HCT116 (cell line): ENCODE measurements around the gene EIF4EBP3. TPM values are rescaled to one million over a fixed set of nuclear protein-coding genes. Genes with fewer than 3 reads are reported as not detected.

ENCODE experiments used
- ATAC-seq: fragments of 200-7000 bp; cut with Tn5 transposase; 2 replicates; pipeline ENCODE4 v1.9.1; 2020; ENCODE audit warnings: mild to moderate bottlenecking, moderate library complexity
- BruUV-seq: library from RNA; stranded (reverse); fragments of 400-500 nt; replicated peaks from 2 replicates; lab custom pipeline; 2021; lab: Mats Ljungman, UMichigan
- CTCF ChIA-PET: fragments of 300-600 bp; sonication (Branson Sonifier 250); formaldehyde crosslinking; loops from one replicate; lab custom pipeline; 2021; ENCODE audit warnings: antibody characterized with exemption; lab: Charles Lee
- POLR2A ChIA-PET: fragments of 300-600, 350-600 bp; sonication (Branson Sonifier 250); formaldehyde crosslinking; loops from one replicate; lab custom pipeline; 2021; ENCODE audit warnings: antibody characterized with exemption; lab: Charles Lee
- RAD21 ChIA-PET, 2 experiments: fragments of 300-600 bp; sonication (Branson Sonifier 250); formaldehyde crosslinking; loops; one replicate each; lab custom pipeline; 2023; ENCODE audit warnings: low total read pairs in 2 of 2; ENCODE audit not compliant: uncharacterized antibody in 2 of 2, unreplicated experiment in 2 of 2, low non-redundant PET in 1 of 2; lab: Charles Lee
- DNase-seq: peaks from one replicate; pipeline ENCODE4 v3.0.0-alpha.2; 2010; ENCODE audit warnings: low read depth, low spot score
- H2AFZ ChIP-seq: fragments of 200-600 bp; shearing (Covaris generic), sonication (generic); 2 replicates; pipeline ENCODE4 v1.6.1; 2017; ENCODE audit warnings: low read depth, mixed run types, mixed read lengths, antibody characterized with exemption, low read length; ENCODE audit not compliant: poor library complexity, severe bottlenecking
- H3K27ac ChIP-seq: 2 replicates; pipeline ENCODE4 v1.5.1; 2012; ENCODE audit warnings: low read depth, low read length
- H3K27me3 ChIP-seq: fragments of 200-600 bp; sonication (generic); 2 replicates; pipeline ENCODE4 v1.6.1; 2016; ENCODE audit warnings: mixed run types, low read length, mixed read lengths; ENCODE audit not compliant: insufficient read depth
- H3K36me3 ChIP-seq, 2 experiments: fragments of 200-500 bp in 1 of 2; fragments of 200-600 bp in 1 of 2; sonication (Bioruptor generic) in 1 of 2; sonication (generic) in 1 of 2; 2 replicates each; pipeline versions ENCODE4 v1.5.1 to v1.6.1; 2014 to 2016; ENCODE audit warnings: low read length in 2 of 2, inconsistent platforms in 1 of 2, mixed read lengths in 1 of 2, mixed run types in 1 of 2; ENCODE audit not compliant: insufficient read depth in 2 of 2, control insufficient read depth in 1 of 2
- H3K4me1 ChIP-seq, 2 experiments: fragments of 200-600 bp in 1 of 2; sonication (generic) in 1 of 2; 2 replicates each; pipeline versions ENCODE4 v1.5.1 to v1.6.1; 2012 to 2017; ENCODE audit warnings: low read length in 2 of 2, inconsistent platforms in 1 of 2, mild to moderate bottlenecking in 1 of 2, mixed read lengths in 1 of 2, mixed run types in 1 of 2, moderate library complexity in 1 of 2; ENCODE audit not compliant: insufficient read depth in 2 of 2, control insufficient read depth in 1 of 2
- H3K4me2 ChIP-seq: fragments of 200-600 bp; sonication (generic); 2 replicates; pipeline ENCODE4 v1.6.1; 2017; ENCODE audit warnings: mixed run types, low read length, mixed read lengths
- H3K4me3 ChIP-seq, 2 experiments: fragments of 200-600 bp in 1 of 2; sonication (generic) in 1 of 2; replicated peaks in 1 of 2; 2 replicates each; pipeline ENCODE4 v1.5.1; 2011 to 2016; ENCODE audit warnings: low read length in 2 of 2, control low read depth in 1 of 2, low read depth in 1 of 2, mild to moderate bottlenecking in 1 of 2, mixed read lengths in 1 of 2, mixed run types in 1 of 2
- H3K79me2 ChIP-seq: fragments of 200-600 bp; sonication (generic); 2 replicates; pipeline ENCODE4 v1.6.1; 2017; ENCODE audit warnings: mild to moderate bottlenecking, mixed run types, low read length, moderate library complexity, mixed read lengths; ENCODE audit not compliant: insufficient read depth
- H3K9ac ChIP-seq: fragments of 200-600 bp; sonication (generic); 2 replicates; pipeline ENCODE4 v1.6.1; 2016; ENCODE audit warnings: low read length, mixed read lengths
- H3K9me2 ChIP-seq: fragments of 200-600 bp; sonication (generic), shearing (Covaris generic); 2 replicates; pipeline ENCODE4 v1.6.1; 2017; ENCODE audit warnings: mixed run types, mild to moderate bottlenecking, moderate library complexity; ENCODE audit not compliant: insufficient read depth
- H3K9me3 ChIP-seq, 2 experiments: fragments of 200-500 bp in 1 of 2; fragments of 200-600 bp in 1 of 2; sonication (Bioruptor generic) in 1 of 2; sonication (generic) in 1 of 2; 2 replicates each; pipeline ENCODE4 v1.6.1; 2014 to 2017; ENCODE audit warnings: low read length in 2 of 2, mixed read lengths in 2 of 2, inconsistent platforms in 1 of 2, low read depth in 1 of 2, mild to moderate bottlenecking in 1 of 2, mixed run types in 1 of 2, moderate library complexity in 1 of 2; ENCODE audit not compliant: control insufficient read depth in 1 of 2, insufficient read depth in 1 of 2
- H4K20me1 ChIP-seq: fragments of 200-600 bp; sonication (generic), shearing (Covaris generic); 2 replicates; pipeline ENCODE4 v1.6.1; 2017; ENCODE audit warnings: mixed run types, mild to moderate bottlenecking, moderate library complexity; ENCODE audit not compliant: insufficient read depth
- CBX3 ChIP-seq: IDR thresholded peaks from 2 replicates; pipeline ENCODE4 v1.6.1; 2012; ENCODE audit warnings: low read depth
- CEBPB ChIP-seq: IDR thresholded peaks from 2 replicates; pipeline ENCODE4 v1.6.1; 2012; ENCODE audit warnings: low read depth
- EGR1 ChIP-seq: IDR thresholded peaks from 2 replicates; pipeline ENCODE4 v1.6.1; 2012; ENCODE audit warnings: low read depth
- POLR2A ChIP-seq: IDR thresholded peaks from 2 replicates; pipeline ENCODE4 v1.7.0; 2011; ENCODE audit warnings: borderline replicate concordance; ENCODE audit not compliant: insufficient read depth, insufficient read length; ENCODE audit errors: extremely low read depth
- RAD21 ChIP-seq: IDR thresholded peaks from 2 replicates; pipeline ENCODE4 v1.6.1; 2012; ENCODE audit warnings: low read depth, mild to moderate bottlenecking
- TCF7L2 ChIP-seq: IDR thresholded peaks from 2 replicates; pipeline ENCODE4 v1.7.0; 2011; ENCODE audit warnings: borderline replicate concordance, inconsistent platforms; ENCODE audit not compliant: insufficient read depth, insufficient read length; ENCODE audit errors: extremely low read depth
- YY1 ChIP-seq: IDR thresholded peaks from 2 replicates; pipeline ENCODE4 v1.6.1; 2011; ENCODE audit warnings: low read length, low read depth, moderate library complexity, mild to moderate bottlenecking; ENCODE audit not compliant: insufficient replicate concordance; ENCODE audit errors: extremely low read depth
- ZFX ChIP-seq: fragments of 450-650 bp; IDR thresholded peaks from 2 replicates; pipeline ENCODE4 v1.6.1; 2017
- intact Hi-C: fragments of 100-400 bp; cut with micrococcal nuclease; formaldehyde crosslinking; loops from 2 replicates; pipeline ENCODE4 v1.10.0; 2022
- total RNA-seq: library from RNA; stranded (reverse); gene quantifications from one replicate; pipeline ENCODE4 v1.2.1, GENCODE V29; 2021; ENCODE audit not compliant: unreplicated experiment
- TF ChIP-seq, protein P1 (sequence below): IDR thresholded peaks from 2 replicates; pipeline ENCODE4 v1.6.1; 2012; ENCODE audit warnings: low read depth
- TF ChIP-seq, protein P2 (sequence below): IDR thresholded peaks from 2 replicates; pipeline ENCODE4 v1.6.1; 2011; ENCODE audit warnings: mild to moderate bottlenecking, low read length, moderate library complexity; ENCODE audit not compliant: insufficient replicate concordance; ENCODE audit errors: extremely low read depth

The EIF4EBP3 gene
- total RNA-seq, 1 experiment from 2014 or later = 6.0 TPM

DNA sequence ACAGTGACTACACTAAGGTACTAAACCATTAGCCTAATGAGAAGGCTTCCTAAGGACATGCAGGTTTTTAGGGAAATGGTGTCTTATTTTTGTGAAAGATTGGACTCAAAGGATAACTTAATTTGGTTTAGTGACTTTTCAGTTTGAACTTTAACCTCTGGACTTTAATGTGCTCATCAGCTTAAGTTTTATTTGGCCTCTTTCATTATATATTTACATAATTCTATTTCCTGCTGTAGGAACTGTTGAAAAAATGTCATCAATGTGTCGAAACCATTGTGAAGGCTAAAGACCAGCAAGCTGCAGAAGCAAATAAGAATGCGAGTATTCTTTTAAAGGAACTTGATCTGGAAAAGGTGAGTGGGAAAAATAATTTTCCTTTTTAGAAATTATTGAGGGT, 34.3 kb upstream of the EIF4EBP3 start:
- CTCF ChIA-PET = no interaction called here
- TF ChIP-seq RAD21 = no peak
- TF ChIP-seq, protein P1, sequence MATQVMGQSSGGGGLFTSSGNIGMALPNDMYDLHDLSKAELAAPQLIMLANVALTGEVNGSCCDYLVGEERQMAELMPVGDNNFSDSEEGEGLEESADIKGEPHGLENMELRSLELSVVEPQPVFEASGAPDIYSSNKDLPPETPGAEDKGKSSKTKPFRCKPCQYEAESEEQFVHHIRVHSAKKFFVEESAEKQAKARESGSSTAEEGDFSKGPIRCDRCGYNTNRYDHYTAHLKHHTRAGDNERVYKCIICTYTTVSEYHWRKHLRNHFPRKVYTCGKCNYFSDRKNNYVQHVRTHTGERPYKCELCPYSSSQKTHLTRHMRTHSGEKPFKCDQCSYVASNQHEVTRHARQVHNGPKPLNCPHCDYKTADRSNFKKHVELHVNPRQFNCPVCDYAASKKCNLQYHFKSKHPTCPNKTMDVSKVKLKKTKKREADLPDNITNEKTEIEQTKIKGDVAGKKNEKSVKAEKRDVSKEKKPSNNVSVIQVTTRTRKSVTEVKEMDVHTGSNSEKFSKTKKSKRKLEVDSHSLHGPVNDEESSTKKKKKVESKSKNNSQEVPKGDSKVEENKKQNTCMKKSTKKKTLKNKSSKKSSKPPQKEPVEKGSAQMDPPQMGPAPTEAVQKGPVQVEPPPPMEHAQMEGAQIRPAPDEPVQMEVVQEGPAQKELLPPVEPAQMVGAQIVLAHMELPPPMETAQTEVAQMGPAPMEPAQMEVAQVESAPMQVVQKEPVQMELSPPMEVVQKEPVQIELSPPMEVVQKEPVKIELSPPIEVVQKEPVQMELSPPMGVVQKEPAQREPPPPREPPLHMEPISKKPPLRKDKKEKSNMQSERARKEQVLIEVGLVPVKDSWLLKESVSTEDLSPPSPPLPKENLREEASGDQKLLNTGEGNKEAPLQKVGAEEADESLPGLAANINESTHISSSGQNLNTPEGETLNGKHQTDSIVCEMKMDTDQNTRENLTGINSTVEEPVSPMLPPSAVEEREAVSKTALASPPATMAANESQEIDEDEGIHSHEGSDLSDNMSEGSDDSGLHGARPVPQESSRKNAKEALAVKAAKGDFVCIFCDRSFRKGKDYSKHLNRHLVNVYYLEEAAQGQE = no peak
- no peak for TF ChIP-seq YY1
- TF ChIP-seq EGR1 = no peak
- no peak for TF ChIP-seq CBX3

DNA sequence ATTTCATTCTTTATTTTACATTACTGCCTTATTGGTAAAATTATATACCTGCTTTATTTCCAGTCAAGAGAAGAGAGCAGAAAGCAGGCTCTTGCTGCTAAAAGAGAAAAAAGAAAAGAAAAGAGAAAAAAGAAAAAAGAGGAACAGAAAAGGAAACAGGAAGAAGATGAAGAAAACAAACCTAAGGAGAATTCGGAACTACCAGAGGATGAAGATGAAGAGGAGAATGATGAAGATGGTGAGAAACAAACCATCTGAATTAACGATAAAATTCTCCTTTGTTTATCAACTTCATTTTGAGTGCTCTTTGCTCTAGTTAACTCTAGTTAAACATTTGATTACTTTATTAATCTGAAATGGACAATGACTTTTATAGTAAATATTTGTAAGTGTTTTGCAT, 23.5 kb upstream of the EIF4EBP3 start:
- H3K9me3 ChIP-seq = no peaks in the 10 kb centered on the region
- H3K4me3 ChIP-seq = no peak overlapping the region
- peaks cover 28 to 37% of the 10 kb centered on the region in 2 experiments for H3K36me3 ChIP-seq
- intact Hi-C loops = no loop called here
- H3K79me2 ChIP-seq = no peaks in the 10 kb centered on the region
- ATAC-seq (no peak), DNase-seq (no peak)
- RAD21 ChIA-PET = no interaction called here
- no TSS peak for BruUV-seq
- H3K9ac ChIP-seq = no peak overlapping the region
- CTCF ChIA-PET = no interaction called here
- H3K9me2 ChIP-seq = no peaks in the 10 kb centered on the region
- H3K27ac ChIP-seq = no peak overlapping the region
- no peaks in the 10 kb centered on the region for H4K20me1 ChIP-seq
- POLR2A ChIA-PET = no interaction called here
- no peak overlapping the region for H2AFZ ChIP-seq
- H3K4me2 ChIP-seq = no peak overlapping the region
- H3K4me1 ChIP-seq = no peaks in the 10 kb centered on the region
- no peaks in the 10 kb centered on the region for H3K27me3 ChIP-seq
- TF ChIP-seq, protein P2, sequence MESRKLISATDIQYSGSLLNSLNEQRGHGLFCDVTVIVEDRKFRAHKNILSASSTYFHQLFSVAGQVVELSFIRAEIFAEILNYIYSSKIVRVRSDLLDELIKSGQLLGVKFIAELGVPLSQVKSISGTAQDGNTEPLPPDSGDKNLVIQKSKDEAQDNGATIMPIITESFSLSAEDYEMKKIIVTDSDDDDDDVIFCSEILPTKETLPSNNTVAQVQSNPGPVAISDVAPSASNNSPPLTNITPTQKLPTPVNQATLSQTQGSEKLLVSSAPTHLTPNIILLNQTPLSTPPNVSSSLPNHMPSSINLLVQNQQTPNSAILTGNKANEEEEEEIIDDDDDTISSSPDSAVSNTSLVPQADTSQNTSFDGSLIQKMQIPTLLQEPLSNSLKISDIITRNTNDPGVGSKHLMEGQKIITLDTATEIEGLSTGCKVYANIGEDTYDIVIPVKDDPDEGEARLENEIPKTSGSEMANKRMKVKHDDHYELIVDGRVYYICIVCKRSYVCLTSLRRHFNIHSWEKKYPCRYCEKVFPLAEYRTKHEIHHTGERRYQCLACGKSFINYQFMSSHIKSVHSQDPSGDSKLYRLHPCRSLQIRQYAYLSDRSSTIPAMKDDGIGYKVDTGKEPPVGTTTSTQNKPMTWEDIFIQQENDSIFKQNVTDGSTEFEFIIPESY = no peak
- no peak for TF ChIP-seq EGR1
- no peak for TF ChIP-seq ZFX
- no peak for TF ChIP-seq TCF7L2
- TF ChIP-seq RAD21 = no peak
- no peak for TF ChIP-seq POLR2A
- TF ChIP-seq, protein P1 = no peak
- no peak for TF ChIP-seq CEBPB

More for the DNA sequence above, 34.3 kb upstream of the EIF4EBP3 start:
- Histone ChIP-seq H3K27ac (no peak overlapping the region), H3K9me2 (no peaks in the 10 kb centered on the region), H3K27me3 (no peaks in the 10 kb centered on the region), H3K4me3 (no peak overlapping the region), H3K9ac (no peak overlapping the region), H3K36me3 (peaks cover 18 to 33% of the 10 kb centered on the region in 2 experiments; a peak in 3 of 4 replicates), H3K9me3 (no peaks in the 10 kb centered on the region), H3K4me2 (no peak overlapping the region), H3K4me1 (no peaks in the 10 kb centered on the region), H3K79me2 (no peaks in the 10 kb centered on the region), H2AFZ (no peak overlapping the region), H4K20me1 (no peaks in the 10 kb centered on the region)
- intact Hi-C loops = no loop called here
- no TSS peak for BruUV-seq
- RAD21 ChIA-PET = no interaction called here
- no peak for ATAC-seq
- POLR2A ChIA-PET = no interaction called here
- DNase-seq = no peak
